IMR-90 (cell line): ENCODE results near the gene IQSEC3.

ENCODE experiments used
- BHLHE40 ChIP-seq: fragments of 150-350 bp; IDR thresholded peaks from 2 replicates; pipeline ENCODE4 v1.6.1; 2016; ENCODE audit warnings: mild to moderate bottlenecking, low read depth, low read length
- CEBPB ChIP-seq: IDR thresholded peaks from 2 replicates; pipeline ENCODE4 v1.6.1; 2012; ENCODE audit warnings: low read depth, low read length, improper control_type of control experiment
- CHD1 ChIP-seq: IDR thresholded peaks from 2 replicates; pipeline ENCODE4 v1.6.1; 2012; ENCODE audit warnings: low read depth, low read length, improper control_type of control experiment
- CTCF ChIP-seq: conservative IDR thresholded peaks from 2 replicates; pipeline ENCODE4 v1.5.1; 2012; ENCODE audit warnings: mild to moderate bottlenecking, low read depth, low read length, improper control_type of control experiment
- MAZ ChIP-seq: IDR thresholded peaks from 2 replicates; pipeline ENCODE4 v1.6.1; 2012; ENCODE audit warnings: low read depth, mild to moderate bottlenecking, low read length, improper control_type of control experiment, moderate library complexity, borderline replicate concordance
- MXI1 ChIP-seq: IDR thresholded peaks from 2 replicates; pipeline ENCODE4 v1.6.1; 2012; ENCODE audit warnings: low read depth, mild to moderate bottlenecking, low read length, moderate library complexity, borderline replicate concordance
- POLR2A ChIP-seq: IDR thresholded peaks from 2 replicates; pipeline ENCODE4 v1.6.1; 2012; ENCODE audit warnings: mild to moderate bottlenecking, low read depth, low read length
- RAD21 ChIP-seq: IDR thresholded peaks from 2 replicates; pipeline ENCODE4 v1.6.1; 2012; ENCODE audit warnings: low read length, improper control_type of control experiment
- RCOR1 ChIP-seq: IDR thresholded peaks from 2 replicates; pipeline ENCODE4 v1.6.1; 2012; ENCODE audit warnings: mild to moderate bottlenecking, low read length, improper control_type of control experiment; ENCODE audit not compliant: insufficient replicate concordance
- RFX5 ChIP-seq: IDR thresholded peaks from 2 replicates; pipeline ENCODE4 v1.8.0; 2012; ENCODE audit warnings: low read depth, mild to moderate bottlenecking, low read length, moderate library complexity
- USF2 ChIP-seq: fragments of 150-350 bp; IDR thresholded peaks from 2 replicates; pipeline ENCODE4 v1.6.1; 2017; ENCODE audit warnings: mild to moderate bottlenecking, antibody characterized with exemption, low read length, low read depth

- TF ChIP-seq CTCF = no peak
- TF ChIP-seq RFX5 = no peak
- no peak for TF ChIP-seq RCOR1
- TF ChIP-seq POLR2A = no peak
- no peak for TF ChIP-seq BHLHE40
- TF ChIP-seq MAZ = no peak
- no peak for TF ChIP-seq RAD21
- no peak for TF ChIP-seq MXI1
- TF ChIP-seq CEBPB = no peak
- no peak for TF ChIP-seq USF2
- TF ChIP-seq CHD1 = no peak
Observed at GRCh38 chr12:201361-201760, 134.8 kb downstream of the IQSEC3 start.
